IMR-90 (cell line): ENCODE measurements around the gene POTEI.
"Not testable (repeated sequence)": the region's sequence is repeated elsewhere in the genome, so short reads cannot be mapped to it uniquely, and the experiment has no call there.

Experiments
- NFE2L2 ChIP-seq: fragments of 150-350 bp; IDR thresholded peaks from 2 replicates; pipeline ENCODE4 v1.6.1; 2016; ENCODE audit warnings: low read depth, mild to moderate bottlenecking, low read length
- POLR2A ChIP-seq: IDR thresholded peaks from 2 replicates; pipeline ENCODE4 v1.6.1; 2012; ENCODE audit warnings: mild to moderate bottlenecking, low read depth, low read length
- RAD21 ChIP-seq: IDR thresholded peaks from 2 replicates; pipeline ENCODE4 v1.6.1; 2012; ENCODE audit warnings: low read length, improper control_type of control experiment
- TF ChIP-seq, protein P1 (sequence below): conservative IDR thresholded peaks from 2 replicates; pipeline ENCODE4 v1.5.1; 2012; ENCODE audit warnings: mild to moderate bottlenecking, low read depth, low read length, improper control_type of control experiment

- not testable (repeated sequence) for TF ChIP-seq POLR2A, RAD21, NFE2L2
- TF ChIP-seq, protein P1, sequence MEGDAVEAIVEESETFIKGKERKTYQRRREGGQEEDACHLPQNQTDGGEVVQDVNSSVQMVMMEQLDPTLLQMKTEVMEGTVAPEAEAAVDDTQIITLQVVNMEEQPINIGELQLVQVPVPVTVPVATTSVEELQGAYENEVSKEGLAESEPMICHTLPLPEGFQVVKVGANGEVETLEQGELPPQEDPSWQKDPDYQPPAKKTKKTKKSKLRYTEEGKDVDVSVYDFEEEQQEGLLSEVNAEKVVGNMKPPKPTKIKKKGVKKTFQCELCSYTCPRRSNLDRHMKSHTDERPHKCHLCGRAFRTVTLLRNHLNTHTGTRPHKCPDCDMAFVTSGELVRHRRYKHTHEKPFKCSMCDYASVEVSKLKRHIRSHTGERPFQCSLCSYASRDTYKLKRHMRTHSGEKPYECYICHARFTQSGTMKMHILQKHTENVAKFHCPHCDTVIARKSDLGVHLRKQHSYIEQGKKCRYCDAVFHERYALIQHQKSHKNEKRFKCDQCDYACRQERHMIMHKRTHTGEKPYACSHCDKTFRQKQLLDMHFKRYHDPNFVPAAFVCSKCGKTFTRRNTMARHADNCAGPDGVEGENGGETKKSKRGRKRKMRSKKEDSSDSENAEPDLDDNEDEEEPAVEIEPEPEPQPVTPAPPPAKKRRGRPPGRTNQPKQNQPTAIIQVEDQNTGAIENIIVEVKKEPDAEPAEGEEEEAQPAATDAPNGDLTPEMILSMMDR: not testable (repeated sequence)
Measured at GRCh38 chr2:130518516-130519106, 9.5 kb upstream of the POTEI start.
